ENCODE results near the gene TMEM44.

DNA sequence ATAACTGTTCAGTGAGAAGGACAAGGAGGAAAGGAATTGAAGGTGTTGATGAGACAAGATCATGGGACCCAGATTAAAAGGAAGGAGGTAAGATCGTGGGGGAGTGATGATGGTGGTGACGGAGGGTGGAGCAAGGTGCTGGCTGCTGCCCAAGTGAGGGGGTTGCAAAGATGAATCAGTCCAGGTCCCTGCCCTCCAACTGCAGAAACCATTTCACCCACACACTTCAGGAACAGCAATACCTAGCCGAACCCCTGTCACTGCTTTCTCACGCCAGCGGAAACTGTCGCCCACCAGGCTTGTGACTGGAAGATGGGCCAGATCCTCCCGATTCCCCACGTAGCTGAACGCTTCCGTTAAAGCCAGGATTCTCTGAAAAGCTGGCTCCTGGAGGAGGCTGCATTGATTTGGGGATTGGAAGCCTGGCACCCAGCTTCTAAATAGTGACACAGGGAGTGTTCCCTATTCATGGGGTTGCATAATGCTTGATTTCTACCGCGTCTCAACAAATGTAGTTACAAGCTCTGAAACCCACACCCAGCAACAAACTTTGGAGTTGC lies 41.9 kb upstream of the TMEM44 start:
- TF ChIP-seq ZNF302 (tag by site-specific recombination; IDR thresholded peaks at IDR 0.05; ENCODE audit: low read depth) (no peak), SCRT2 (tag by site-specific recombination; IDR thresholded peaks at IDR 0.05) (no peak), KLF1 (tag by site-specific recombination; IDR thresholded peaks at IDR 0.05) (no peak), ZNF837 (tag by site-specific recombination; IDR thresholded peaks at IDR 0.05) (no peak), PATZ1 (tag by site-specific recombination; IDR thresholded peaks at IDR 0.05) (no peak), ZNF155 (tag by site-specific recombination; IDR thresholded peaks at IDR 0.05) (no peak), ZFP41 (tag by site-specific recombination; IDR thresholded peaks at IDR 0.05; ENCODE audit: borderline replicate concordance) (no peak)
- TF ChIP-seq, protein P1, sequence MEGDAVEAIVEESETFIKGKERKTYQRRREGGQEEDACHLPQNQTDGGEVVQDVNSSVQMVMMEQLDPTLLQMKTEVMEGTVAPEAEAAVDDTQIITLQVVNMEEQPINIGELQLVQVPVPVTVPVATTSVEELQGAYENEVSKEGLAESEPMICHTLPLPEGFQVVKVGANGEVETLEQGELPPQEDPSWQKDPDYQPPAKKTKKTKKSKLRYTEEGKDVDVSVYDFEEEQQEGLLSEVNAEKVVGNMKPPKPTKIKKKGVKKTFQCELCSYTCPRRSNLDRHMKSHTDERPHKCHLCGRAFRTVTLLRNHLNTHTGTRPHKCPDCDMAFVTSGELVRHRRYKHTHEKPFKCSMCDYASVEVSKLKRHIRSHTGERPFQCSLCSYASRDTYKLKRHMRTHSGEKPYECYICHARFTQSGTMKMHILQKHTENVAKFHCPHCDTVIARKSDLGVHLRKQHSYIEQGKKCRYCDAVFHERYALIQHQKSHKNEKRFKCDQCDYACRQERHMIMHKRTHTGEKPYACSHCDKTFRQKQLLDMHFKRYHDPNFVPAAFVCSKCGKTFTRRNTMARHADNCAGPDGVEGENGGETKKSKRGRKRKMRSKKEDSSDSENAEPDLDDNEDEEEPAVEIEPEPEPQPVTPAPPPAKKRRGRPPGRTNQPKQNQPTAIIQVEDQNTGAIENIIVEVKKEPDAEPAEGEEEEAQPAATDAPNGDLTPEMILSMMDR (tag by site-specific recombination; IDR thresholded peaks at IDR 0.05) = no peak
- TF ChIP-seq, protein P2, sequence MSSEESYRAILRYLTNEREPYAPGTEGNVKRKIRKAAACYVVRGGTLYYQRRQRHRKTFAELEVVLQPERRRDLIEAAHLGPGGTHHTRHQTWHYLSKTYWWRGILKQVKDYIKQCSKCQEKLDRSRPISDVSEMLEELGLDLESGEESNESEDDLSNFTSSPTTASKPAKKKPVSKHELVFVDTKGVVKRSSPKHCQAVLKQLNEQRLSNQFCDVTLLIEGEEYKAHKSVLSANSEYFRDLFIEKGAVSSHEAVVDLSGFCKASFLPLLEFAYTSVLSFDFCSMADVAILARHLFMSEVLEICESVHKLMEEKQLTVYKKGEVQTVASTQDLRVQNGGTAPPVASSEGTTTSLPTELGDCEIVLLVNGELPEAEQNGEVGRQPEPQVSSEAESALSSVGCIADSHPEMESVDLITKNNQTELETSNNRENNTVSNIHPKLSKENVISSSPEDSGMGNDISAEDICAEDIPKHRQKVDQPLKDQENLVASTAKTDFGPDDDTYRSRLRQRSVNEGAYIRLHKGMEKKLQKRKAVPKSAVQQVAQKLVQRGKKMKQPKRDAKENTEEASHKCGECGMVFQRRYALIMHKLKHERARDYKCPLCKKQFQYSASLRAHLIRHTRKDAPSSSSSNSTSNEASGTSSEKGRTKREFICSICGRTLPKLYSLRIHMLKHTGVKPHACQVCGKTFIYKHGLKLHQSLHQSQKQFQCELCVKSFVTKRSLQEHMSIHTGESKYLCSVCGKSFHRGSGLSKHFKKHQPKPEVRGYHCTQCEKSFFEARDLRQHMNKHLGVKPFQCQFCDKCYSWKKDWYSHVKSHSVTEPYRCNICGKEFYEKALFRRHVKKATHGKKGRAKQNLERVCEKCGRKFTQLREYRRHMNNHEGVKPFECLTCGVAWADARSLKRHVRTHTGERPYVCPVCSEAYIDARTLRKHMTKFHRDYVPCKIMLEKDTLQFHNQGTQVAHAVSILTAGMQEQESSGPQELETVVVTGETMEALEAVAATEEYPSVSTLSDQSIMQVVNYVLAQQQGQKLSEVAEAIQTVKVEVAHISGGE (tag by site-specific recombination; conservative IDR thresholded peaks at IDR 0.05; ENCODE audit: low read depth) = no peak

All from HEK293 (cell line).